Activated naive CD4-positive, alpha-beta T cell (primary cell): ENCODE measurements around the gene MYRIP.
"Not testable (repeated sequence)": the region's sequence is repeated elsewhere in the genome, so short reads cannot be mapped to it uniquely, and the experiment has no call there.

Source experiments
- DNase-seq, 4 experiments: peaks; one replicate each; lab custom pipeline; 2025; lab: John Stamatoyannopoulos, UW

The MYRIP gene

GRCh38 chr3:40237159-40237558 is 427.8 kb downstream of the MYRIP start:
- no peak for DNase-seq

- DNase-seq = no peak
Measured at GRCh38 chr3:40237889-40238571, 428.6 kb downstream of the MYRIP start.

GRCh38 chr3:40240921-40241320 is 431.5 kb downstream of the MYRIP start:
- no peak for DNase-seq

GRCh38 chr3:40242216-40242615 is 432.8 kb downstream of the MYRIP start:
- DNase-seq = no peak

- no peak for DNase-seq
Measured at GRCh38 chr3:40242638-40243037, 433.2 kb downstream of the MYRIP start.

- DNase-seq = no peak
Measured at GRCh38 chr3:40243056-40243455, 433.6 kb downstream of the MYRIP start.

- DNase-seq = no peak
Measured at GRCh38 chr3:40247714-40248454, 438.5 kb downstream of the MYRIP start.

GRCh38 chr3:40248591-40248990 is 439.2 kb downstream of the MYRIP start:
- DNase-seq = no peak

- no peak for DNase-seq
Measured at GRCh38 chr3:40249168-40249567, 439.8 kb downstream of the MYRIP start.

GRCh38 chr3:40254491-40254890 is 445.1 kb downstream of the MYRIP start:
- no peak for DNase-seq

GRCh38 chr3:40254891-40255290 is 445.5 kb downstream of the MYRIP start:
- DNase-seq = no peak

- DNase-seq = no peak
Measured at GRCh38 chr3:40255532-40255931, 446.1 kb downstream of the MYRIP start.

- DNase-seq = no peak
Measured at GRCh38 chr3:40258064-40258463, 448.7 kb downstream of the MYRIP start.

- no peak for DNase-seq
Measured at GRCh38 chr3:40258555-40258954, 449.1 kb downstream of the MYRIP start.

GRCh38 chr3:40262331-40262730 is 452.9 kb downstream of the MYRIP start:
- no peak for DNase-seq

- DNase-seq = no peak
Measured at GRCh38 chr3:40264451-40264850, 455.0 kb downstream of the MYRIP start.

GRCh38 chr3:40265181-40265580 is 455.8 kb downstream of the MYRIP start:
- DNase-seq = no peak

- DNase-seq = no peak
Measured at GRCh38 chr3:40267937-40268724, 458.7 kb downstream of the MYRIP start.

GRCh38 chr3:40268802-40269524 is 459.6 kb downstream of the MYRIP start:
- no peak for DNase-seq

GRCh38 chr3:40278791-40279190 is 469.4 kb downstream of the MYRIP start:
- DNase-seq = no peak

GRCh38 chr3:40281995-40282394 is 472.6 kb downstream of the MYRIP start:
- DNase-seq = no peak

- DNase-seq = not testable (repeated sequence)
Measured at GRCh38 chr3:40283057-40283456, 473.6 kb downstream of the MYRIP start.
